Naive thymus-derived CD8-positive, alpha-beta T cell (primary cell): ENCODE data around the gene ZNF189. TPM values are rescaled to one million over a fixed set of nuclear protein-coding genes. Genes with fewer than 3 reads are reported as not detected.

Experiments used
- ATAC-seq, 2 donors: fragments of 150-1000 bp; cut with Tn5 transposase in 1 of 2; sonication (Bioruptor Pico), chemical (Tn5 transposase) in 1 of 2; 1 replicate in 1 of 2; 2 replicates in 1 of 2; pipeline ENCODE4 v1.10.0; 2021; ENCODE audit warnings: mild to moderate bottlenecking in 2 of 2, moderate library complexity in 2 of 2
- POLR2A ChIA-PET: fragments of 350-600 bp; sonication (Branson Sonifier 250); formaldehyde crosslinking; loops from one replicate; lab custom pipeline; 2021; ENCODE audit warnings: antibody characterized with exemption; lab: Charles Lee
- DNase-seq, 10 donors: peaks; one replicate each; pipeline versions ENCODE4 v3.0.0 to v3.0.0-alpha.2; 2020 to 2022
- H3K27ac Mint-ChIP-seq, 10 donors: one replicate each; pipeline ENCODE4 v1.8.0; 2020 to 2022; ENCODE audit warnings: mild to moderate bottlenecking in 10 of 10, mixed read lengths in 10 of 10, moderate library complexity in 4 of 10, inconsistent platforms in 1 of 10
- H3K27me3 Mint-ChIP-seq, 5 donors: one replicate each; pipeline ENCODE4 v1.8.0; 2021 to 2022; ENCODE audit warnings: mixed read lengths in 5 of 5
- H3K36me3 Mint-ChIP-seq, 3 donors: one replicate each; pipeline ENCODE4 v1.8.0; 2020 to 2022; ENCODE audit warnings: mixed read lengths in 3 of 3, mild to moderate bottlenecking in 2 of 3, inconsistent platforms in 1 of 3
- H3K4me1 Mint-ChIP-seq, 4 donors: one replicate each; pipeline ENCODE4 v1.8.0; 2021 to 2022; ENCODE audit warnings: mixed read lengths in 4 of 4
- H3K4me3 Mint-ChIP-seq, 10 donors: one replicate each; pipeline ENCODE4 v1.8.0; 2020 to 2022; ENCODE audit warnings: mild to moderate bottlenecking in 10 of 10, mixed read lengths in 10 of 10, moderate library complexity in 6 of 10, inconsistent platforms in 1 of 10
- H3K9me3 Mint-ChIP-seq, 9 donors: one replicate each; pipeline ENCODE4 v1.8.0; 2020 to 2022; ENCODE audit warnings: mixed read lengths in 9 of 9, mild to moderate bottlenecking in 3 of 9, inconsistent platforms in 1 of 9, moderate library complexity in 1 of 9
- polyA plus RNA-seq, 3 donors: library from polyadenylated mRNA; unstranded; fragments of 300-500 nt; fragmentation: Illumina TruSeq; gene quantifications; one replicate each; pipeline ENCODE4 v1.2.3, GENCODE V29; 2021
- total RNA-seq, 8 experiments: library from RNA in 2 of 8; stranded (reverse) in 2 of 8; gene quantifications; one replicate each; pipeline ENCODE4 v1.2.3 and lab custom pipeline; 2021 to 2026

ZNF189 gene
- total RNA-seq (10 to 100 TPM; 23.7 to 26.3 TPM), polyA plus RNA-seq (1 to 10 TPM; 1.4 to 2.6 (median 2.6) TPM), total RNA-seq (lab: John Stamatoyannopoulos, UW) (20.7 to 53.9 (median 30.9) reads per million in 6 experiments)

DNA sequence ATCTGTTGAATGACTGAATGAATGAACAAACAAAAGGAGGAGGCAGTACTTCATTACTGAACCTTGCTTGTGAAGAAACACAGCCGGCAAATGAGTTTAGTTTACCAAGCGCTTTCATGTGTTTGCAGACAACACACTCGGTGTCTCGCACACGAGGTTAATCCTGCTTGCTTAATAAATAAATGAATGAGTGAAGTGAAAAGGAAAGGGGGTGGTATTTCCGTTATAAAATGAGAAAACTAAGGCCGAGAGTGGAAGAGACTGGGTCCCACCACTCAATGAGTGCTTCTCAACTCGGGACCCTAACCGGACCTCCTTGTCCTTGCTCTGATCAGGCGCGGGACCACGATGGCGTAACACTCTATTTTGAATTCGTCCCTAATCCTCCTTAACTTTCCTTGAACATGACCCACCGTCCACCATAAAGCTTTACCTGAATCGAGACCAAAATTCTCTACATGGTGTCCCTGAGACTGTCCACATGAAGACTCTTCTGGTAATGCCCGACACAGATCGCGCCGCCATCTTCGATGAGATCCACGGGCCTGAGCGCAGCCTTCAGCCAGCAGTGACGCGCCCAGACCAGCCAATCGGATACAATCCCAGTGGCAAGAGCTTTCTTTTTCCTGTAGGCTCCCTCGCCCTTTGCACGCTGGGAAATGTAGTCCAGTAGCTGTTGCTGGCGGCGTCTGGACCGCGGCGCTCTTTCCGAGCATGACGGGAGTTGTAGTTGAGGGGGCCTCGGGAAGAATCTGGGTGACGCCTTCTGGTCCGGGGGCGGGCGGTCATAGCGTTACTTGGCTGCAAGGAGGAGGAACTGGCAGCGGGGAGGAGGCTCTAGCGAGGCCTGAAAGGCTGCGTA lies at the start of gene ZNF189, which contains the start of gene MRPL50:
ZNF189 (plus strand) TSS at position 784 of the 862 bp plus-strand sequence. CDS start 306 bp downstream, outside the sequence.
MRPL50 (minus strand) TSS at position 551 of the 862 bp plus-strand sequence; CDS start at position 525, 26 bp downstream.
- Mint-ChIP-seq H3K4me3 (peak within 1 kb of the TSS; percentile 98 to 100 (median 99)), H3K36me3 (peaks cover 41 to 64% (median 52%) of the 10 kb centered on the region in 3 donors), H3K4me1 (peaks cover 38 to 93% (median 84%) of the 10 kb centered on the region in 4 donors), H3K27me3 (no peaks in the 10 kb centered on the region), H3K27ac (peak within 1 kb of the TSS; percentile 99 to 100 (median 100)), H3K9me3 (peaks cover 0 to 7% (median 2%) of the 10 kb centered on the region in 9 donors)
- DNase-seq, result peak; percentile 85 to 98 (median 97)
- POLR2A ChIA-PET, result interaction anchor here (0.7 to 2.1 kb wide), 4 partner anchors 11 to 136 kb away, joined by 3 to 18 read pairs (median 6); partner anchors contain the start of gene RNF20
- ATAC-seq, result peak; percentile 93

DNA sequence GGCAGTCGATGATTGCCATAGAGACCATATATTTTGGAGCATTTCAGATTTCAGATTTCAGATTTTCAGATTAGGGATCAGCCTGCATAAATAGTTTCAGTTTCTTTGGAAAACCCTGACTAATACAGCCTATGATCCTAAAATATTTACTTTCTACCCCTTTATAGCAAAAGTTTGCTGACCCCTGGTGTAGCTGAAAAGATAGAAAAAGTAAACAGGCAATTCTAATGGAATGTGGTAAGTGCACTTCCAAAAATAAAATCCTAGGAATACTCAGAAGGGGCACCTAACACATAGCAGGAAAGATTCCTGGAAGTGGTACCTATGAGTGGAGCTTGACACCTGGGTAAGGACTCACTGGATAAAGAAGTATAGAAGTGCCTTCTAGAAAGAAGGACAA lies 48.4 kb upstream of the ZNF189 start:
- POLR2A ChIA-PET, result no interaction called here
- peaks cover 4 to 28% (median 12%) of the 10 kb centered on the region in 5 donors for H3K27me3 Mint-ChIP-seq

DNA sequence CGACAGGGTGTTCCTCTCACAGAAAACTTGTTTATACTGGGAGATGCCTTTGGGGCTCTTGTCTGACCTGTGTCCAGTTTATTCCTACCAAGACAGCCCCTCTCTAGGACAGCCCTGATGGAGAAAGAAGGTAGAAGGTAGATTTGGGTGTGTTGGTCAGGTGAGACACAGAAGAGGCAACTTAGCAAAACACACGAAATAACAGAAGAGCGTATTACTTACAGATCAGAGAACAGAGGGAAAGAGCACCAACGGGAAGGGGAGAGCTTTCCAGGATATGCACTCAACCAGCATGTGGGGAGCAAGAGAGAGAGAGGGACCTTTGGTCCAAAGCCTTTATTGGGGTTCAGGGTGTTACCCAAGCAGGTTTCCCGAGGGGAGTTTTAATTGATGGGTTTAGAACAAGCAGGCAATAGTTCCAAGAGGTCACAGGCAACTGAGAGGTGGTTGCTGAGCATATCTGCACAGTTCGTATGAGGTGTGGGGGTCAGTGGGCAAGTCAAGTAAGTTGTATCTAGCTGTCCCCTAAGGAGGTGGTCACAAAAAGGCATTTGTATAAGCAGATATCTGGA lies 45.7 kb upstream of the ZNF189 start:
- no peak for ATAC-seq
- peaks cover 0 to 7% (median 1%) of the 10 kb centered on the region in 9 donors for H3K9me3 Mint-ChIP-seq

More for the DNA sequence above, 48.4 kb upstream of the ZNF189 start:
- no peak overlapping the region for H3K27ac Mint-ChIP-seq
- H3K36me3 Mint-ChIP-seq, result peaks cover 0 to 7% (median 0%) of the 10 kb centered on the region in 3 donors
- no peaks in the 10 kb centered on the region for H3K4me1 Mint-ChIP-seq
- ATAC-seq (no peak), DNase-seq (no peak)
- peaks cover 0 to 7% (median 1%) of the 10 kb centered on the region in 9 donors for H3K9me3 Mint-ChIP-seq
- H3K4me3 Mint-ChIP-seq, result no peak overlapping the region

GRCh38 chr9:101353683-101354082 lies 45.0 kb upstream of the ZNF189 start:
- peaks cover 0 to 7% (median 0%) of the 10 kb centered on the region in 3 donors for H3K36me3 Mint-ChIP-seq
- H3K27ac Mint-ChIP-seq, result no peak overlapping the region
- H3K4me3 Mint-ChIP-seq, result no peak overlapping the region
- no peaks in the 10 kb centered on the region for H3K4me1 Mint-ChIP-seq
- H3K9me3 Mint-ChIP-seq, result peaks cover 0 to 6% (median 1%) of the 10 kb centered on the region in 9 donors
- DNase-seq (no peak), ATAC-seq (no peak)
- peaks cover 5 to 17% (median 13%) of the 10 kb centered on the region in 5 donors for H3K27me3 Mint-ChIP-seq
- POLR2A ChIA-PET, result no interaction called here

More for the DNA sequence above, 45.7 kb upstream of the ZNF189 start:
- no peak overlapping the region for H3K4me3 Mint-ChIP-seq
- peaks cover 5 to 17% (median 14%) of the 10 kb centered on the region in 5 donors for H3K27me3 Mint-ChIP-seq
- DNase-seq, result no peak
- H3K27ac Mint-ChIP-seq, result no peak overlapping the region
- H3K36me3 Mint-ChIP-seq, result peaks cover 0 to 7% (median 0%) of the 10 kb centered on the region in 3 donors
- POLR2A ChIA-PET, result no interaction called here
- H3K4me1 Mint-ChIP-seq, result no peaks in the 10 kb centered on the region

GRCh38 chr9:101354143-101354764 lies 44.4 kb upstream of the ZNF189 start:
- no peak for ATAC-seq
- Mint-ChIP-seq H3K27ac (no peak overlapping the region), H3K36me3 (peaks cover 0 to under 1% (median 0%) of the 10 kb centered on the region in 3 donors), H3K4me3 (no peak overlapping the region), H3K9me3 (peaks cover 0 to under 1% (median 0%) of the 10 kb centered on the region in 9 donors), H3K27me3 (peaks cover 4 to 17% (median 7%) of the 10 kb centered on the region in 5 donors), H3K4me1 (no peaks in the 10 kb centered on the region)
- no peak for DNase-seq
- POLR2A ChIA-PET, result no interaction called here

GRCh38 chr9:101354765-101355708 lies 43.6 kb upstream of the ZNF189 start:
- Mint-ChIP-seq H3K4me1 (no peaks in the 10 kb centered on the region), H3K27ac (no peak overlapping the region), H3K36me3 (no peaks in the 10 kb centered on the region), H3K4me3 (no peak overlapping the region), H3K27me3 (peaks cover 4 to 17% (median 7%) of the 10 kb centered on the region in 5 donors), H3K9me3 (no peaks in the 10 kb centered on the region)
- no peak for ATAC-seq
- POLR2A ChIA-PET, result no interaction called here
- DNase-seq, result no peak

- POLR2A ChIA-PET, result no interaction called here
- no peaks in the 10 kb centered on the region for H3K4me1 Mint-ChIP-seq
- H3K9me3 Mint-ChIP-seq, result peaks cover 0 to 2% (median 0%) of the 10 kb centered on the region in 9 donors
- H3K36me3 Mint-ChIP-seq, result no peaks in the 10 kb centered on the region
- no peak for DNase-seq
- H3K27me3 Mint-ChIP-seq, result peaks cover 4 to 17% (median 7%) of the 10 kb centered on the region in 5 donors
- ATAC-seq, result no peak
- H3K4me3 Mint-ChIP-seq, result no peak overlapping the region
- H3K27ac Mint-ChIP-seq, result no peak overlapping the region
Observed at GRCh38 chr9:101356619-101357018, 42.0 kb upstream of the ZNF189 start.

GRCh38 chr9:101359679-101360078 lies 39.0 kb upstream of the ZNF189 start:
- H3K27ac Mint-ChIP-seq, result no peak overlapping the region
- H3K4me1 Mint-ChIP-seq, result no peaks in the 10 kb centered on the region
- H3K36me3 Mint-ChIP-seq, result no peaks in the 10 kb centered on the region
- H3K27me3 Mint-ChIP-seq, result peaks cover 2 to 11% (median 4%) of the 10 kb centered on the region in 5 donors
- peaks cover 0 to 2% (median 0%) of the 10 kb centered on the region in 9 donors for H3K9me3 Mint-ChIP-seq
- no peak for ATAC-seq
- POLR2A ChIA-PET, result no interaction called here
- no peak for DNase-seq
- no peak overlapping the region for H3K4me3 Mint-ChIP-seq

- H3K27ac Mint-ChIP-seq, result no peak overlapping the region
- no peaks in the 10 kb centered on the region for H3K36me3 Mint-ChIP-seq
- H3K4me1 Mint-ChIP-seq, result no peaks in the 10 kb centered on the region
- no peak overlapping the region for H3K4me3 Mint-ChIP-seq
- no peak for ATAC-seq
- POLR2A ChIA-PET, result no interaction called here
- H3K27me3 Mint-ChIP-seq, result peaks cover 2 to 11% (median 7%) of the 10 kb centered on the region in 5 donors
- H3K9me3 Mint-ChIP-seq, result peaks cover 0 to 2% (median 0%) of the 10 kb centered on the region in 9 donors
- DNase-seq, result no peak
Observed at GRCh38 chr9:101360647-101361046, 38.0 kb upstream of the ZNF189 start.

GRCh38 chr9:101362450-101362849 lies 36.2 kb upstream of the ZNF189 start:
- no peak for ATAC-seq
- peaks cover 0 to 2% (median 0%) of the 10 kb centered on the region in 9 donors for H3K9me3 Mint-ChIP-seq
- peaks cover 3 to 11% (median 6%) of the 10 kb centered on the region in 5 donors for H3K27me3 Mint-ChIP-seq
- no peaks in the 10 kb centered on the region for H3K4me1 Mint-ChIP-seq
- no peak overlapping the region for H3K4me3 Mint-ChIP-seq
- no peak for DNase-seq
- POLR2A ChIA-PET, result no interaction called here
- H3K27ac Mint-ChIP-seq, result peak overlapping the region in 1 of 10 donors; percentile 63
- H3K36me3 Mint-ChIP-seq, result no peaks in the 10 kb centered on the region

DNA sequence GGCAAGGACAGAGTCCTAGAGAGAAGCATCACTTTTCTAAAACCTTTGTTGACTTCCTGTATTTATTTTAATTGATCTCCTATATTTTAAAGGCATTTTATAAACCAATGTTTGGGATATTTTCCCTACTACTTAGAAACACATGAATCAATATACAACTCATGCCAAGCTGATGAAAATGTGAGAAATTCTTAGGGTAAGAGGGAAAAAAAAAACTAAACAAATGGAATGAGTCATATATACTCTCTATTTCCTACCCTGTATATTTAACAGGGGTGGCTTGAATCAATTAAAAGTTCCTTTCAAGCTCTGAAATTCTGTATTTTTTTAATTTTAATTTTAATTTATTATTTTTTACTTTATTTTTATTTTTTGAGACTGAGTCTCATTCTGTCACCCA lies 33.5 kb upstream of the ZNF189 start:
- POLR2A ChIA-PET, result no interaction called here

More for the DNA sequence above, 33.5 kb upstream of the ZNF189 start:
- ATAC-seq (no peak), DNase-seq (no peak)
- H3K9me3 Mint-ChIP-seq, result peaks cover 0 to 2% (median 0%) of the 10 kb centered on the region in 9 donors
- peaks cover 3 to 17% (median 5%) of the 10 kb centered on the region in 5 donors for H3K27me3 Mint-ChIP-seq
- H3K4me1 Mint-ChIP-seq, result no peaks in the 10 kb centered on the region
- no peak overlapping the region for H3K4me3 Mint-ChIP-seq
- H3K27ac Mint-ChIP-seq, result no peak overlapping the region
- H3K36me3 Mint-ChIP-seq, result no peaks in the 10 kb centered on the region
